ENCODE data around the gene SLC35D1. TPM values are rescaled to one million over a fixed set of nuclear protein-coding genes. Genes with fewer than 3 reads are reported as not detected.
A peak's percentile ranks its signal among the peaks of the same experiment; 100 is the strongest.

SLC35D1 gene
- total and polyA plus RNA-seq, 2 experiments from 2014 or later, result 14.3 to 40.2 TPM

DNA sequence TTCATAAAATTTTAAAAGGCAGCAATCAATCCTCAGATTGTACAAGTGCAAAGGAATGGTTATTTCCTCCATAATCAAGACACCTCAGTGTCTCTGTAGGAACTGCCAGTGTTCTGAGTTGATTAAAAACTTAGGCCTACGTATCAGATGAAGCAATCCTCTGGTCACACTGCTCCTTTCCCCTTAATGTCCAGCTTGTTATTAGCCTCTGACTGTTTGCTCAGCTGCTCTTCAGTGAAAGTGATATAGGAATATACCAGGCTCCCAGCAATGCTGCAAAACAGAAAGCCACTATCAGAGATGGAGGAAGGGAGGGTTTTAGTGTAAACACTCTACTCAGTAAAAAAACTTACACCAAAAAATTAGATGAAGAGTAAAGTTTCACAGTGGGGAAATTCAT is 49.8 kb downstream of the SLC35D1 start:
- Histone ChIP-seq H3K27me3 (no peaks in the 10 kb centered on the region), H3K4me1 (ENCODE audit: insufficient read depth) (no peaks in the 10 kb centered on the region), H3K27ac (no peak overlapping the region), H3K4me3 (no peak overlapping the region), H4K20me1 (ENCODE audit: insufficient read depth, poor library complexity, severe bottlenecking) (no peaks in the 10 kb centered on the region), H3K9me2 (replicated peaks; ENCODE audit: insufficient read depth) (no peaks in the 10 kb centered on the region), H3K79me2 (peaks cover 7% of the 10 kb centered on the region), H3K9me3 (ENCODE audit: low read depth) (no peaks in the 10 kb centered on the region), H3K4me2 (no peak overlapping the region), H3K36me3 (replicated peaks; ENCODE audit: insufficient read depth, low read depth) (no peaks in the 10 kb centered on the region), H2AFZ (no peak overlapping the region)
- DNase-seq (ENCODE audit: low spot score), result no peak
- WGBS (ENCODE audit: low lambda C conversion rate, missing lambda C conversion rate), result 84% methylated on average over 1 of the region's 1 CpG
- TF ChIP-seq, protein P1, sequence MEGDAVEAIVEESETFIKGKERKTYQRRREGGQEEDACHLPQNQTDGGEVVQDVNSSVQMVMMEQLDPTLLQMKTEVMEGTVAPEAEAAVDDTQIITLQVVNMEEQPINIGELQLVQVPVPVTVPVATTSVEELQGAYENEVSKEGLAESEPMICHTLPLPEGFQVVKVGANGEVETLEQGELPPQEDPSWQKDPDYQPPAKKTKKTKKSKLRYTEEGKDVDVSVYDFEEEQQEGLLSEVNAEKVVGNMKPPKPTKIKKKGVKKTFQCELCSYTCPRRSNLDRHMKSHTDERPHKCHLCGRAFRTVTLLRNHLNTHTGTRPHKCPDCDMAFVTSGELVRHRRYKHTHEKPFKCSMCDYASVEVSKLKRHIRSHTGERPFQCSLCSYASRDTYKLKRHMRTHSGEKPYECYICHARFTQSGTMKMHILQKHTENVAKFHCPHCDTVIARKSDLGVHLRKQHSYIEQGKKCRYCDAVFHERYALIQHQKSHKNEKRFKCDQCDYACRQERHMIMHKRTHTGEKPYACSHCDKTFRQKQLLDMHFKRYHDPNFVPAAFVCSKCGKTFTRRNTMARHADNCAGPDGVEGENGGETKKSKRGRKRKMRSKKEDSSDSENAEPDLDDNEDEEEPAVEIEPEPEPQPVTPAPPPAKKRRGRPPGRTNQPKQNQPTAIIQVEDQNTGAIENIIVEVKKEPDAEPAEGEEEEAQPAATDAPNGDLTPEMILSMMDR (IDR thresholded peaks at IDR 0.05; ENCODE audit: poor library complexity), result no peak
- no peak for TF ChIP-seq EZH2phosphoT487 (IDR thresholded peaks at IDR 0.05; ENCODE audit: low read depth, severe bottlenecking, unreplicated experiment)
- TF ChIP-seq EZH2 (IDR thresholded peaks at IDR 0.05; ENCODE audit: borderline replicate concordance), result no peak

DNA sequence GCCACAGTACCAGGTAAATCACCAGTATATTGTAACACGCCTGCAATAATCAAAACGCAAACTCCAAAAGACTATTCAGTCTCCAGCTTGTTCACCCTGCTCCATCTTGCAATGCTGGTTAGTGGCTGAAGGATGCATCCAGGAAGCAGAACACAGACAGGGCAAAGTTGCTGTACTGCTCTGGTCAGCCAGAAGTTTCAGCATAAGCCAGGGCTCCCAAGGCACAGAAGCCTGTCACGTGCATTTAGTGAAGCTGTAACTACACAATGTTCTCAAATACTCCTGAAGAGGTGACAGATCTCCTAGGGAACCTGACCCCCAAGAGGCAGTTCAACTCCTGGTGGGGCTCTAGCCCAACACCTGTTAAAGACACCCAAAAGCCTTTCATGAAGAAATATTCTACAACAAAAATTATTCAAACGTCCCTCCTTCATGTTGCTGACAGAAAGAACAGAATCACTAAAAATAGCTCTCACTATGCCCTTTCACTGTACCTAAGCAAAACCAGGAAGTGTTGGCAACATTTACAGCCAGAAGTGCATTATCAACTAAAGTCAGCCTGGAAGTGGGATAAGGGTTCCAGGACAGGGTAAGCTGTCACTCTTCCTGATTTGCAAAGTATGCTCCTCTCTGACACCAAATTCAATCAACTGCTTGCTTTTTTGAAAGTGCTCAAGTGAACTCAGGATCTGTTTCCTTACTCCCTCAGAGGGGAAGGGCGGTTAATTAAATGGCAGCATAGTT is 52.1 kb downstream of the SLC35D1 start:
- WGBS (ENCODE audit: low lambda C conversion rate, missing lambda C conversion rate), result 93% methylated on average over 5 of the region's 5 CpGs
- H3K27me3 ChIP-seq, result no peaks in the 10 kb centered on the region
- H3K4me1 ChIP-seq (ENCODE audit: insufficient read depth), result no peaks in the 10 kb centered on the region
- peak overlapping the region; percentile 13 for H3K27ac ChIP-seq
- H3K36me3 ChIP-seq (replicated peaks; ENCODE audit: insufficient read depth, low read depth), result no peaks in the 10 kb centered on the region
- no peak overlapping the region for H2AFZ ChIP-seq
- no peaks in the 10 kb centered on the region for H4K20me1 ChIP-seq (ENCODE audit: insufficient read depth, poor library complexity, severe bottlenecking)
- no peaks in the 10 kb centered on the region for H3K9me3 ChIP-seq (ENCODE audit: low read depth)
- no peak for DNase-seq (ENCODE audit: low spot score)
- no peak overlapping the region for H3K4me3 ChIP-seq
- TF ChIP-seq EZH2phosphoT487 (IDR thresholded peaks at IDR 0.05; ENCODE audit: low read depth, severe bottlenecking, unreplicated experiment), result no peak
- TF ChIP-seq, protein P1 (IDR thresholded peaks at IDR 0.05; ENCODE audit: poor library complexity), result no peak
- TF ChIP-seq EZH2 (IDR thresholded peaks at IDR 0.05; ENCODE audit: borderline replicate concordance), result no peak
- H3K4me2 ChIP-seq, result no peak overlapping the region
- H3K9me2 ChIP-seq (replicated peaks; ENCODE audit: insufficient read depth), result no peaks in the 10 kb centered on the region
- H3K79me2 ChIP-seq, result no peaks in the 10 kb centered on the region

DNA sequence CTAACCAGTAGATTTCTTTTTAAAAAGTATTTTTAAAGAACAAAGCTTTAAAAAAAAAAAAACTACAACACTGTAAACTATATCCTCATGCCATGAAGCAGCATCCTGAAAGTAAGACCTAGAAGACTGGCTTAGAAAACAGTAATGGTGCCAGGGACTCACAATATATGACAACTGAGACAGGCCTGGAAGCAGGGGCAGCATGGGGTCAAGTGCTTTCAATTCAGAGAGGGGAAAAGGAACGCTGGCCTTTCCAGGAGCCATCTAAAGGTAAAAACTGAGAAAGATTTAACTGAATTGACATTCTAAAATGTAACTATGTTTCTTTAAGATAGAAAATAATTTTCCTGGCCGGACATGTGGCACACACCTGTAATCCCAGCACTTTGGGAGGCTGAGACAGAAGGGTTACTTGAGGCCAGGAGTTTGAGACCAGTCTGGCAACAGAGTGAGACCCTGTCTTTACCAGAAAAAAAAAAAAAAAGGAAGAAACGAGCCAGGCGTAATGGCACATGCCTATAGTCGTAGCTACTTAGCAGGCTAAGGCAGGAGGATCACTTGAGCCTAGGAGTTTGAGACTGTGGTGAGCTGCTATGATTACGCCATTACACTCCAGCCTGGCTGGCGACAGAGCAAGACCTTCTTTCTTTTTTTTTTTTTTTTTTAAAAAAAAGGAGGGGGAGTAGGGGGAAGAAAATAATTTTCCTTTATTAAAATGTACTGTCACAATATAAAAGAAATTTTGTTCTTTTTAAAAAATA is 54.1 kb downstream of the SLC35D1 start:
- H3K27me3 ChIP-seq, result no peaks in the 10 kb centered on the region
- no peak overlapping the region for H2AFZ ChIP-seq
- TF ChIP-seq EZH2phosphoT487 (IDR thresholded peaks at IDR 0.05; ENCODE audit: low read depth, severe bottlenecking, unreplicated experiment) (no peak), EZH2 (IDR thresholded peaks at IDR 0.05; ENCODE audit: borderline replicate concordance) (no peak)
- TF ChIP-seq, protein P1 (IDR thresholded peaks at IDR 0.05; ENCODE audit: poor library complexity), result no peak
- H4K20me1 ChIP-seq (ENCODE audit: insufficient read depth, poor library complexity, severe bottlenecking), result no peaks in the 10 kb centered on the region
- H3K79me2 ChIP-seq, result no peaks in the 10 kb centered on the region
- H3K4me1 ChIP-seq (ENCODE audit: insufficient read depth), result no peaks in the 10 kb centered on the region
- H3K36me3 ChIP-seq (replicated peaks; ENCODE audit: insufficient read depth, low read depth), result no peaks in the 10 kb centered on the region
- H3K4me2 ChIP-seq, result no peak overlapping the region
- no peak for DNase-seq (ENCODE audit: low spot score)
- no peak overlapping the region for H3K4me3 ChIP-seq
- 83% methylated on average over 7 of the region's 7 CpGs for WGBS (ENCODE audit: low lambda C conversion rate, missing lambda C conversion rate)
- H3K9me3 ChIP-seq (ENCODE audit: low read depth), result no peaks in the 10 kb centered on the region
- peak overlapping the region; percentile 34 for H3K27ac ChIP-seq
- no peaks in the 10 kb centered on the region for H3K9me2 ChIP-seq (replicated peaks; ENCODE audit: insufficient read depth)

Data from hepatocyte (in vitro differentiated cells).